Testis (tissue), 3 donors: ENCODE results near the gene NADSYN1. TPM values are rescaled to one million over a fixed set of nuclear protein-coding genes. Genes with fewer than 3 reads are reported as not detected.

Experiments
- DNase-seq: peaks from one replicate; pipeline ENCODE4 v3.0.0-alpha.2; 2019
- H3K27ac ChIP-seq, 2 donors: fragments of 200-600 bp; sonication (generic); one replicate each; pipeline ENCODE4 v1.5.1; 2019
- H3K27me3 ChIP-seq: fragments of 200-600 bp; sonication (generic); one replicate; pipeline ENCODE4 v1.5.1; 2019
- H3K36me3 ChIP-seq: fragments of 200-600 bp; sonication (generic); one replicate; pipeline ENCODE4 v1.5.1; 2017; ENCODE audit warnings: low read depth; ENCODE audit errors: missing control alignments
- H3K4me1 ChIP-seq: fragments of 200-600 bp; sonication (generic); one replicate; pipeline ENCODE4 v1.5.1; 2019
- H3K4me3 ChIP-seq, 2 donors: fragments of 200-600 bp; sonication (generic); one replicate each; pipeline ENCODE4 v1.5.1; 2017 to 2019
- H3K9me3 ChIP-seq: fragments of 200-600 bp; sonication (generic); one replicate; pipeline ENCODE4 v1.5.1; 2017
- CTCF ChIP-seq, 3 experiments: fragments of 450-650 bp in 2 of 3; fragments of 200-600 bp in 1 of 3; sonication (generic) in 1 of 3; IDR thresholded peaks; one replicate each; pipeline ENCODE4 v1.5.1; 2016 to 2019; ENCODE audit warnings: antibody characterized with exemption in 3 of 3, mild to moderate bottlenecking in 2 of 3, moderate library complexity in 1 of 3
- POLR2A ChIP-seq: fragments of 450-650 bp; IDR thresholded peaks from one replicate; pipeline ENCODE4 v1.6.1; 2017; ENCODE audit warnings: antibody characterized with exemption, mild to moderate bottlenecking, moderate library complexity
- WGBS, 2 donors: methylation state at CpG; one replicate each; pipeline ENCODE4 v1.1.5; 2018; 5-methylcytosine and 5-hydroxymethylcytosine counted together
- intact Hi-C: fragments of 100-400 bp; cut with DNase I; formaldehyde crosslinking; loops from one replicate; pipeline ENCODE4 v1.15.1; 2023; ENCODE audit warnings: low total_unique reads
- polyA plus RNA-seq: library from polyadenylated mRNA; stranded (reverse); fragments of 350-450 nt; fragmentation: Illumina TruSeq; extraction: RNeasy Lipid Tissue Mini Kit (QIAGEN cat#74804); gene quantifications from one replicate; pipeline ENCODE4 v1.2.3, GENCODE V29; 2014; ENCODE audit warnings: low read depth, low replicate concordance; ENCODE audit not compliant: insufficient read depth
- total RNA-seq, 2 donors: library from RNA; depleted of rRNA; stranded (reverse); fragments of >200 nt; gene quantifications; one replicate each; pipeline ENCODE4 v1.2.3, GENCODE V29; 2016

The NADSYN1 gene
- total and polyA plus RNA-seq, 3 donors from 2014 or later = 75.7 to 91.2 (median 79.4) TPM

GRCh38 chr11:71441251-71441650, 11.8 kb upstream of the NADSYN1 start:
- Histone ChIP-seq H3K9me3 (no peaks in the 10 kb centered on the region), H3K4me3 (no peak overlapping the region), H3K27me3 (no peaks in the 10 kb centered on the region), H3K4me1 (peaks cover 8% of the 10 kb centered on the region), H3K36me3 (no peaks in the 10 kb centered on the region), H3K27ac (no peak overlapping the region)
- no peak for DNase-seq
- no peak for TF ChIP-seq CTCF (IDR thresholded peaks at IDR 0.05)
- no peak for TF ChIP-seq POLR2A
- 97 to 99% methylated on average over 7 to 11 of the region's 11 CpGs for WGBS, 2 donors
- intact Hi-C loops = no loop called here

GRCh38 chr11:71442123-71442522, 10.9 kb upstream of the NADSYN1 start:
- TF ChIP-seq POLR2A = no peak
- TF ChIP-seq CTCF (IDR thresholded peaks at IDR 0.05) = no peak
- 94 to 96% methylated on average over 8 of the region's 8 CpGs for WGBS, 2 donors
- no peaks in the 10 kb centered on the region for H3K36me3 ChIP-seq

GRCh38 chr11:71442880-71443279, 10.1 kb upstream of the NADSYN1 start:
- H3K27me3 ChIP-seq = no peaks in the 10 kb centered on the region
- H3K4me1 ChIP-seq = peaks cover 10% of the 10 kb centered on the region
- H3K4me3 ChIP-seq = no peak overlapping the region
- intact Hi-C loops = no loop called here
- TF ChIP-seq CTCF (IDR thresholded peaks at IDR 0.05) = no peak
- WGBS, 2 donors = 95 to 97% methylated on average over 4 to 5 of the region's 5 CpGs
- no peaks in the 10 kb centered on the region for H3K36me3 ChIP-seq
- no peaks in the 10 kb centered on the region for H3K9me3 ChIP-seq
- DNase-seq = no peak
- H3K27ac ChIP-seq = no peak overlapping the region

More at GRCh38 chr11:71442123-71442522, 10.9 kb upstream of the NADSYN1 start:
- Histone ChIP-seq H3K4me3 (no peak overlapping the region), H3K27me3 (no peaks in the 10 kb centered on the region), H3K27ac (no peak overlapping the region), H3K9me3 (no peaks in the 10 kb centered on the region), H3K4me1 (peaks cover 10% of the 10 kb centered on the region)
- intact Hi-C loops = no loop called here
- DNase-seq = no peak

GRCh38 chr11:71443736-71444445, 9.1 kb upstream of the NADSYN1 start:
- TF ChIP-seq CTCF (IDR thresholded peaks at IDR 0.05) = no peak
- TF ChIP-seq POLR2A = no peak
- H3K36me3 ChIP-seq = no peaks in the 10 kb centered on the region
- no peak for DNase-seq
- no peaks in the 10 kb centered on the region for H3K9me3 ChIP-seq
- no peak overlapping the region for H3K27ac ChIP-seq
- WGBS, 2 donors = 92% methylated on average over 12 to 20 of the region's 20 CpGs
- H3K27me3 ChIP-seq = no peaks in the 10 kb centered on the region
- intact Hi-C loops = no loop called here
- H3K4me1 ChIP-seq = peaks cover 9% of the 10 kb centered on the region
- no peak overlapping the region for H3K4me3 ChIP-seq

GRCh38 chr11:71444811-71445210, 8.2 kb upstream of the NADSYN1 start:
- H3K4me3 ChIP-seq = no peak overlapping the region
- no peak for DNase-seq
- peaks cover 14% of the 10 kb centered on the region for H3K4me1 ChIP-seq
- H3K9me3 ChIP-seq = no peaks in the 10 kb centered on the region
- 96 to 98% methylated on average over 6 of the region's 6 CpGs for WGBS, 2 donors
- no peaks in the 10 kb centered on the region for H3K36me3 ChIP-seq
- no peak overlapping the region for H3K27ac ChIP-seq
- H3K27me3 ChIP-seq = no peaks in the 10 kb centered on the region
- intact Hi-C loops = no loop called here
- TF ChIP-seq CTCF (IDR thresholded peaks at IDR 0.05) = no peak
- TF ChIP-seq POLR2A = no peak
